GM21381 (cell line): ENCODE results near the gene EIF3C.
A peak's percentile ranks its signal among the peaks of the same experiment; 100 is the strongest.
"Not testable (repeated sequence)": the region's sequence is repeated elsewhere in the genome, so short reads cannot be mapped to it uniquely, and the experiment has no call there.

Source experiments
- ATAC-seq: cut with Tn5 transposase; IDR thresholded peaks from one replicate; pipeline ENCODE4 v1.9.1; 2021; ENCODE audit warnings: mild to moderate bottlenecking, moderate library complexity; ENCODE audit not compliant: unreplicated experiment

EIF3C gene

DNA sequence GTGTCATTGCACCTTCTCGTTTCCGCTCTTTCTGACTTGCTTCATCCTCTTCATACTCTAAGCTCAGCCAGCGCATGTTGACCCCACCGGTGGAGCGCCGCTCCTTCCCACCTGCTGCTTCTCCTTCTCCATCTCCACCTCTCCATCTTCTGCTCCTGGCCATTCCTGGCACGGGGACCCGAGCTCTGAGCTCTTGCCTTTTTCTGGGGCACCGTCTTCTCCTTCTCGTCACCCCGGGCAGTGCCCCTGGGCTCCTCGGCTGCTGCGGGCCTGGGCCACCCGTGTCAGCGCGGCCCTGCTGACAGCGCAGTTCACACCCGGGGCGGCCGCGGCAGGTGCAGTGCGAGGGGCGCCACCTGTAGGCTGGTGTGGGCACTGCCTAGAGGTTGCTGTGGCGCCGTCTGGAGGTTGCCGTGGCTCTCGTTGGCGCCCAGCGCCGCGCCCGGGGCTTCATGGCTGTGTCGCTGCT, 38.8 kb downstream of the EIF3C start:
- peak; percentile 96 for ATAC-seq

DNA sequence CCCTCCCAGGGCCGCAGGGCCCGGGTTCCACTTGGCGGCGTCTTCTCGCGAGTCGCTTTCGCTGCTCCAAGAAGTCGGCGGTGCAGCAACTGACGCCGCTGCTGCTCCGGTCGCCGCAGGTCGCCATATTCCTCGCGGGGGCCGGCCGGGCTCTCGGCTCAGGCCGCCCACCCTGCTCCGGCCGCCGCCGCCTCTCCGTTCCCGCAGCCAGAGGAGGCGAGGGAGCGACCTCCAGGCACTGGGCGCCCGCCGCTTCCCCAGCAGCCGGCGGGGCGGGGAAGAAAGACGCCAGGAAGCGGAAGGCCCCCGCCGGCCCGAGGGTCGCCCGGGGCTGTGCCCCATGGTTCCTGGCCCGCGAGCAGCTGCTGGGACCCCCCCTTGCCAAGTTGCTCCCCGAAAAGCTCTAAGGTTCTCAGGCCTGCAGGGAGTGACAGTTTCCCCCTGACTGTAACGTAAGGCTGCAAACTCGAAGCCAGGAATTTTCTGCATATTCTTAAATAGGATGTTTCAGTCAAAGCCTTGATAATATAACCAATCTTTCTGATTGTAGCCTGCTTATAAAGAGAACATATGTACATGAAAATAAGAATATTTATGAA, 39.3 kb downstream of the EIF3C start:
- ATAC-seq, result peak; percentile 36

DNA sequence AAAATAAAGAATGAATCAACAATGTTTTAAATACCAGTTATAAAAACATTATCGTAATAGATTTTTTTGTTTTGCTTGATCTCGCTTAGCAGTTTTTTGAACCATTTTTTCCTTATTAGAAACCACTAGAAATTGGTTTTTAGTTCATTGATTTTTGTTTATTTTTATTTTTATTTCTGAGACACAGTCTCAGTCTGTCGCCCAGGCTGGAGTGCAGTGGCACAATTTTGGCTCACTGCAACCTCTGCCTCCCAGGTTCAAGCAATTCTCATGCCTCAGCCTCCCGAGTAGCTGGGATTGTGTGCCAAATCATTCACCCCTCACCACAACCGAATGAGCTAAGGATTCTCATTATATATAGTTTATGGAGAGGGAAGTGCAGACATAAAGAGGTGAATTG, 40.2 kb downstream of the EIF3C start, which contains the start of gene NPIPB9:
NPIPB9 (plus strand) TSS at position 301 of the 400 bp plus-strand sequence.
- ATAC-seq, result not testable (repeated sequence)

DNA sequence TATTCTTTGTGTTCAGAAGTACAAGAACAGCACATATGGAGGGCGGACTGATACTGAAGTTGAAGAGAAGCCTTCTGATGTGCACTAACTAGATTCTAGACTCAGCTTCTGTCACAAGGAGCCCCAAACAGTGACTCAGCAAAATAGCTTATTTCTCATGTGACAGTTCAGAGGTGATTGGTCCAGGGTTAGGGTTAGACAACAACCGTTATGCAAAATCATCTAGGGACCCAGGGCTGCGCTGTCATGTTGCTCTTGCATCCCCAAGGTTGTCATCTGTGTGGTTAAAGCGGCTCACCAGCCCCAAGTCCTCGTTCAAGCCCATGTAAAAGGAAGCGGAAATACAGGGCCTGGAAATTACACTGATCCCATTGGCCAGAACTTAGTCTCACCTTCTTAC, 70.4 kb downstream of the EIF3C start:
- not testable (repeated sequence) for ATAC-seq

DNA sequence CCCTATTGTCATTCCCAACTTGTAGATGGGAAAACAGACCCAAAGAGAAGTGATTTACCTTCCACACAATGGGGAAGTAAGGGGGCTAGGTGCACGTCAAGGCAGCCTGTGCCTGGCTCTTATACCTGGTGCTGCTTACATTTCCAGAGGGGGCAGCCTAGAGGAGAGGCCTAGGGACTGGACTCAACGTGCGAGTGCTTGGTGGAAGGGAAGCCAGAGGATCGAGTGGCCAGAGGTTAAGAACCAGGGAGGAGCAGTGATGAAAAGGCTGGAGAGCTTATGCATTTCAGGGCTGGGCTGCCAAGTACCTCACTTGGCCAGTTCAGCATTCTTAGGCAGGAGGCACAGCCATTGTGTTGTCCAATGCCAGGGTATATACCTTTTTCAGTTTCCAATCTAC, 71.1 kb downstream of the EIF3C start:
- not testable (repeated sequence) for ATAC-seq
